HepG2 (cell line): Measurements from ENCODE around the gene GRAMD4. TPM values are rescaled to one million over a fixed set of nuclear protein-coding genes. Genes with fewer than 3 reads are reported as not detected.

Experiments
- ATAC-seq: fragments of 200-7000 bp; cut with Tn5 transposase; 3 replicates; pipeline ENCODE4 v1.9.1; 2020; ENCODE audit warnings: mild to moderate bottlenecking, moderate library complexity
- BruUV-seq: library from RNA; stranded (reverse); fragments of 400-500 nt; replicated peaks from 2 replicates; lab custom pipeline; 2021; lab: Mats Ljungman, UMichigan
- CTCF ChIA-PET: fragments of 300-600 bp; formaldehyde crosslinking; extraction: SDS; loops from one replicate; lab custom pipeline; 2021; ENCODE audit warnings: low total read pairs, inconsistent platforms, low intra/inter-chr PET ratio; lab: Yijun Ruan, JAX
- POLR2A ChIA-PET: fragments of 350-600 bp; sonication (Branson Sonifier 250); formaldehyde crosslinking; loops from one replicate; lab custom pipeline; 2020; ENCODE audit warnings: antibody characterized with exemption, inconsistent platforms; lab: Yijun Ruan, JAX
- DNase-seq: peaks from one replicate; pipeline ENCODE4 v3.0.0-alpha.2; 2015; ENCODE audit warnings: low spot score
- FAIRE-seq: peaks from 3 replicates; lab custom pipeline; 2011; peaks lifted over from hg19 to GRCh38; lab: Jason Lieb, UNC
- H2AFZ ChIP-seq: one replicate; pipeline ENCODE4 v1.6.1; 2011; ENCODE audit warnings: low read length, inconsistent platforms
- H3K27ac ChIP-seq: fragments of 300-600 bp; 3 replicates; pipeline ENCODE4 v1.8.0; 2011; ENCODE audit warnings: mixed run types, mild to moderate bottlenecking, mixed read lengths, low read length, inconsistent platforms; ENCODE audit not compliant: insufficient read depth; ENCODE audit errors: extremely low read length
- H3K27me3 ChIP-seq, 2 experiments: fragments of 200-600 bp in 1 of 2; 2 replicates in 1 of 2; 3 replicates in 1 of 2; pipeline versions ENCODE4 v1.6.0 to v1.8.0; 2011; ENCODE audit warnings: low read length in 2 of 2, mild to moderate bottlenecking in 2 of 2, moderate library complexity in 2 of 2, inconsistent platforms in 1 of 2; ENCODE audit not compliant: insufficient read depth in 2 of 2, control insufficient read depth in 1 of 2
- H3K36me3 ChIP-seq, 2 experiments: fragments of 200-600 bp in 1 of 2; replicated peaks in 1 of 2; 2 replicates in 1 of 2; 3 replicates in 1 of 2; pipeline versions ENCODE4 v1.5.1 to v1.8.0; 2011; ENCODE audit warnings: low read length in 2 of 2, inconsistent platforms in 1 of 2; ENCODE audit not compliant: insufficient read depth in 2 of 2, control insufficient read depth in 1 of 2
- H3K4me1 ChIP-seq: 2 replicates; pipeline ENCODE4 v1.5.1; 2012; ENCODE audit warnings: low read length, inconsistent platforms; ENCODE audit not compliant: insufficient read depth
- H3K4me2 ChIP-seq: 2 replicates; pipeline ENCODE4 v1.6.0; 2011; ENCODE audit warnings: low read depth, low read length, inconsistent platforms
- H3K4me3 ChIP-seq, 3 experiments: fragments of 200-600 bp in 1 of 3; sonication (generic), shearing (Covaris generic) in 1 of 3; replicated peaks in 1 of 3; 2 replicates each; pipeline ENCODE4 v1.5.1; 2011 to 2016; ENCODE audit warnings: low read length in 3 of 3, inconsistent platforms in 2 of 3, low read depth in 2 of 3, mild to moderate bottlenecking in 2 of 3, control low read depth in 1 of 3, mixed read lengths in 1 of 3; ENCODE audit not compliant: insufficient read depth in 1 of 3
- H3K79me2 ChIP-seq: one replicate; pipeline ENCODE4 v1.6.1; 2011; ENCODE audit warnings: low read length, inconsistent platforms; ENCODE audit not compliant: insufficient read depth
- H3K9ac ChIP-seq: 2 replicates; pipeline ENCODE4 v1.6.0; 2011; ENCODE audit warnings: mild to moderate bottlenecking, low read depth, low read length, inconsistent platforms; ENCODE audit not compliant: insufficient read depth
- H3K9me3 ChIP-seq: 2 replicates; pipeline ENCODE4 v1.5.1; 2012; ENCODE audit warnings: mild to moderate bottlenecking, low read length
- H4K20me1 ChIP-seq: 2 replicates; pipeline ENCODE4 v1.6.0; 2011; ENCODE audit warnings: inconsistent platforms, mild to moderate bottlenecking, low read length, moderate library complexity; ENCODE audit not compliant: insufficient read depth
- FOXP1 ChIP-seq, 2 experiments: fragments of 450-650 bp in 1 of 2; IDR thresholded peaks; 2 replicates each; pipeline ENCODE4 v1.6.1; 2017 to 2018; ENCODE audit warnings: antibody characterized with exemption in 1 of 2
- GABPA ChIP-seq, 2 experiments: IDR thresholded peaks; 2 replicates each; pipeline ENCODE4 v1.6.1; 2011 to 2016; ENCODE audit warnings: low read depth in 2 of 2, low read length in 1 of 2, missing biosample characterization in 1 of 2, missing genetic modification characterization in 1 of 2
- HDAC2 ChIP-seq: sonication (generic); formaldehyde crosslinking; IDR thresholded peaks from 2 replicates; pipeline ENCODE4 v1.4.0; 2020; ENCODE audit warnings: missing genetic modification reagents
- HOXA5 ChIP-seq: sonication (generic); formaldehyde crosslinking; IDR thresholded peaks from 2 replicates; pipeline ENCODE4 v1.4.0; 2020; ENCODE audit warnings: missing genetic modification reagents
- SRF ChIP-seq: IDR thresholded peaks from 2 replicates; pipeline ENCODE4 v1.6.1; 2011; ENCODE audit warnings: mild to moderate bottlenecking, low read depth, low read length, moderate library complexity
- STAT6 ChIP-seq: sonication (generic); formaldehyde crosslinking; IDR thresholded peaks from 2 replicates; pipeline ENCODE4 v1.4.0; 2020; ENCODE audit warnings: missing genetic modification reagents, mild to moderate bottlenecking, borderline replicate concordance
- ZBTB14 ChIP-seq: sonication (generic); formaldehyde crosslinking; IDR thresholded peaks from 2 replicates; pipeline ENCODE4 v1.4.0; 2020; ENCODE audit warnings: missing genetic modification reagents
- ZBTB20 ChIP-seq: sonication (generic); formaldehyde crosslinking; IDR thresholded peaks from 2 replicates; pipeline ENCODE4 v1.8.1; 2023; ENCODE audit warnings: missing genetic modification reagents, low read depth, mild to moderate bottlenecking, borderline replicate concordance
- ZNF672 ChIP-seq: sonication (generic); formaldehyde crosslinking; IDR thresholded peaks from 2 replicates; pipeline ENCODE4 v1.8.1; 2022; ENCODE audit warnings: missing genetic modification reagents
- ZNF720 ChIP-seq: sonication (generic); formaldehyde crosslinking; IDR thresholded peaks from 2 replicates; pipeline ENCODE4 v1.4.0; 2020; ENCODE audit warnings: missing genetic modification reagents
- ZNF878 ChIP-seq: sonication (generic); formaldehyde crosslinking; IDR thresholded peaks from 2 replicates; pipeline ENCODE4 v1.8.1; 2023; ENCODE audit warnings: mild to moderate bottlenecking, missing genetic modification reagents, moderate library complexity
- ZZZ3 ChIP-seq: sonication (generic); formaldehyde crosslinking; IDR thresholded peaks from 2 replicates; pipeline ENCODE4 v1.4.0; 2020; ENCODE audit warnings: missing genetic modification reagents, mild to moderate bottlenecking, borderline replicate concordance
- WGBS: methylation state at CpG from one replicate; pipeline ENCODE4 v1.1.6; 2017; ENCODE audit warnings: low lambda C conversion rate; 5-methylcytosine and 5-hydroxymethylcytosine counted together
- in situ Hi-C: cut with HindIII; loops from 2 replicates; pipeline ENCODE4 v1.10.0; 2017; ENCODE audit warnings: low pct_unique_long_range_greater_than_20kb; ENCODE audit not compliant: extremely low pct_ligation_motif_present
- intact Hi-C: fragments of 100-400 bp; cut with micrococcal nuclease; formaldehyde crosslinking; loops from one replicate; pipeline ENCODE4 v1.10.0; 2022; ENCODE audit not compliant: unreplicated experiment
- polyA plus RNA-seq, 8 experiments: library from polyadenylated mRNA; depleted of rRNA in 3 of 8; stranded (reverse) in 7 of 8; unstranded in 1 of 8; fragments of >200 nt; fragmentation: Illumina TruSeq in 4 of 8; extraction: Trizol in 4 of 8; gene quantifications; 2 replicates each; pipeline versions ENCODE4 v1.2.1 to v1.2.3, GENCODE V29; 2011 to 2016; ENCODE audit warnings: low read depth in 4 of 8, missing spikeins in 1 of 8, mixed read lengths in 1 of 8; ENCODE audit not compliant: insufficient read depth in 1 of 8
- total RNA-seq, 5 experiments: library from RNA; depleted of rRNA; stranded (reverse); fragments of >200 nt; fragmentation: Illumina TruSeq; extraction: Trizol; gene quantifications; 2 replicates each; pipeline ENCODE4 v1.2.3, GENCODE V29; 2016; ENCODE audit warnings: low read depth in 1 of 5

GRAMD4 gene
- total and polyA plus RNA-seq, 2 of the 13 experiments (the other 11 are each of a cell fraction or from before 2014, with no cell fraction given) = 15.2 to 15.7 TPM

GRCh38 chr22:46611189-46611588, 9.0 kb upstream of the GRAMD4 start:
- no peak overlapping the region for H3K9ac ChIP-seq
- H3K27ac ChIP-seq = no peak overlapping the region
- ChIA-PET POLR2A (no interaction called here), CTCF (no interaction called here)
- 81% methylated on average over 7 of the region's 7 CpGs for WGBS
- intact Hi-C loops (no loop called here), in situ Hi-C loops (no loop called here)
- H3K4me1 ChIP-seq = peaks cover 61% of the 10 kb centered on the region
- H2AFZ ChIP-seq = no peak overlapping the region
- TF ChIP-seq ZZZ3 (CRISPR knock-in tag) (no peak), ZNF720 (CRISPR knock-in tag) (no peak), FOXP1 (IDR thresholded peaks at IDR 0.05) (no peak), FOXP1 (CRISPR knock-in tag; IDR thresholded peaks at IDR 0.05) (no peak), HOXA5 (CRISPR knock-in tag) (no peak), STAT6 (CRISPR knock-in tag) (no peak), GABPA (IDR thresholded peaks at IDR 0.05; ENCODE audit: low read depth, low read length) (no peak), GABPA (CRISPR knock-in tag; IDR thresholded peaks at IDR 0.05; ENCODE audit: low read depth) (no peak), SRF (no peak), ZBTB20 (CRISPR knock-in tag) (no peak), HDAC2 (CRISPR knock-in tag) (no peak), ZBTB14 (no peak), ZNF672 (CRISPR knock-in tag) (no peak), ZNF878 (CRISPR knock-in tag) (no peak)
- no peaks in the 10 kb centered on the region; the same call in 1 of the 2 replicates for H4K20me1 ChIP-seq
- H3K27me3 ChIP-seq = no peaks in the 10 kb centered on the region
- no peak for FAIRE-seq
- no peaks in the 10 kb centered on the region for H3K9me3 ChIP-seq
- peaks cover 12% of the 10 kb centered on the region for H3K79me2 ChIP-seq
- no peak for DNase-seq
- no peak overlapping the region for H3K4me2 ChIP-seq
- no peak overlapping the region for H3K4me3 ChIP-seq
- BruUV-seq = no TSS peak
- no peak for ATAC-seq
- no peaks in the 10 kb centered on the region for H3K36me3 ChIP-seq
